ENCODE results near the gene CIDEA.
A peak's percentile ranks its signal among the peaks of the same experiment; 100 is the strongest.
"Not testable (repeated sequence)": the region's sequence is repeated elsewhere in the genome, so short reads cannot be mapped to it uniquely, and the experiment has no call there.

CIDEA gene

GRCh38 chr18:12239431-12239830 lies 14.7 kb upstream of the CIDEA start:
- no peak for DNase-seq (ENCODE audit: low read depth)

DNA sequence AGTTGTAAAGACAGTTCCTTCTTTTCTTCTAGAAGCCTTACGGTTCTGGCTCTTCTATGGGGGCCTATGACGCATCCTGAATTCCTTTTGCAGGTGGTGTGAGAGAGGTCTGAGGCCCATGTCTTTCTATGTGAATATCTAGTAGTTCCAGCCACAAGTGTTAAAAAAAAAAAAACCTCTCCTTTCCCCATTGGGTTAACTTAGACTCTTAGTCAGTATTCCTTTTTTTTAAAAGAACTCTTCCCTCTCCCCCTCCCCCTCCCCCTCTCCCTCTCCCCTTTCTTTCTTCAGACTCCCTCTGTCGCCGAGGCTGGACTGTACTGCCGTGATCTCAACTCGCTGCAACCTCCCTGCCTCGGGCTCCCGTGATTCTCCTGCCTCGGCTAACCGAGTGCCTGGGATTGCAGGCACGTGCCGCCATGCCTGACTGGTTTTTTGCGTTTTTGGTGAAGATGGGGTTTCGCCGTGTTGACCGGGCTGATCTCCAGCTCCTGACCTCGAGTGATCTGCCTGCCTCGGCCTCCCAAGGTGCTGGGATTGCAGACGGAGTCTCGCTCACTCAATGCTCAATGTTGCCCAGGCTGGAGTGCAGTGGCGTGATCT lies 11.4 kb upstream of the CIDEA start:
- DNase-seq (ENCODE audit: low read depth): no peak

- not testable (repeated sequence) for DNase-seq (ENCODE audit: low read depth)
Measured at GRCh38 chr18:12243272-12243671, 10.9 kb upstream of the CIDEA start.

- DNase-seq (ENCODE audit: low read depth): no peak
Measured at GRCh38 chr18:12245793-12246135, 8.4 kb upstream of the CIDEA start.

GRCh38 chr18:12246849-12247808 lies 7.0 kb upstream of the CIDEA start:
- DNase-seq (ENCODE audit: low read depth): no peak

- DNase-seq (ENCODE audit: low read depth): no peak
Measured at GRCh38 chr18:12247946-12248345, 6.2 kb upstream of the CIDEA start.

GRCh38 chr18:12248926-12249720 lies 5.0 kb upstream of the CIDEA start:
- no peak for DNase-seq (ENCODE audit: low read depth)

DNA sequence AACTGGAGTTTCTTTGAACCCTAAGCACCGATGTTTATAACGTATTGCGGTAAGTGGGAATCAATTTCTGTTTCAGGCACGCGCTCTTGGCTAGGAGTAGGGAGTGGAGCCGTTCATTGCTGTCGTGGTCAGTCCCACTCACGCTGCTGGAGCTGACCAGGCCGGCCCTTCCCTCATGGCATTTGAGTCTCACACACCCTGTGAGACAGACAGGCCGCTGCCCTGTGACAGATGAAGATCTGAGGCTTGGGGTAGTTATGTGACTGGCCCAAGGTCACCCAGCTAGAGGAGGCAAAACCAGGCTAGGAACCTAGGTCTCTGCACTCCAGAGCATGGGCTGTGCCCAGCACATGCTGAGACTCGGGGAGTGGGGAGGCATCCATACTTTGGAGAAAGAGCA lies 2.9 kb upstream of the CIDEA start:
- no peak for DNase-seq (ENCODE audit: low read depth)

DNA sequence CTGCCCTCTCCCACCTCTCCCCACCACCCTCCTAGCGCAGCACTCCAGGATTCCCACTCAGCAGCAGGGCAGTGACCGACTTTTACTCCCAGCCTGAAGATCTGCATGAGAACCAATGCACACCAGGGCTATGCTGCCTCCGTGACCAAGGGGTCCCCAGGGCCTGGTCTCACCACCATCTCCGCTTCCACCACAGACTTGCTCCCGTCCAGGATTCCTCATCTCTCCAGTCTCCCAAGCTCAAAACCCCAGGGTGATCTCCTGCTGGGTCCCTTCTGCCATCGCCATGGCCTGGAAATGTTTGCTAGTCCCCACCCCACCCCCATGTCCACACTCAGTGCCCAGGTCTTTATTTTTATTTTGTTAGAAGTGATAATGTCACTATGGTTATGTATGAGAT lies 2.1 kb upstream of the CIDEA start:
- DNase-seq (ENCODE audit: low read depth): no peak

DNA sequence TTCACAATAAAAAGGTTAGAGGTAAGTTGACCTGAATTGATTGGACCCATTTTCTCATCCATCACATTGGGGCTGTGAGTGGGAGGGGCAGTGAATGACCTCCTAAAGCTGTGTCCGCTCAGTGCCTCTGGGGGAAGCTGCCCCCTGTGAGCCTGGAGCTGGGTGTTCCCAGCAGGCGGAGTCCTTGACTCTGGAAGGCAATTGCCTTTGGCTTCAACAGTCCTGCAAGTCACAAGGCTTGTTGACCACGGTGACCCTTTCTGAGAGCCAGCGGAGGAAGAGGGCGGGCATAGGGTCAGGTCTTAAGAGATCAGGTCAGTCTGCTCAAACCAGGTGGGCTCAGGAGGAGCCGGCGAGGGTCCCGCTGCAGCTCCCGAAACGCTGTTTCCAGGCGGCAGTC lies 1.1 kb upstream of the CIDEA start:
- no peak for DNase-seq (ENCODE audit: low read depth)

DNA sequence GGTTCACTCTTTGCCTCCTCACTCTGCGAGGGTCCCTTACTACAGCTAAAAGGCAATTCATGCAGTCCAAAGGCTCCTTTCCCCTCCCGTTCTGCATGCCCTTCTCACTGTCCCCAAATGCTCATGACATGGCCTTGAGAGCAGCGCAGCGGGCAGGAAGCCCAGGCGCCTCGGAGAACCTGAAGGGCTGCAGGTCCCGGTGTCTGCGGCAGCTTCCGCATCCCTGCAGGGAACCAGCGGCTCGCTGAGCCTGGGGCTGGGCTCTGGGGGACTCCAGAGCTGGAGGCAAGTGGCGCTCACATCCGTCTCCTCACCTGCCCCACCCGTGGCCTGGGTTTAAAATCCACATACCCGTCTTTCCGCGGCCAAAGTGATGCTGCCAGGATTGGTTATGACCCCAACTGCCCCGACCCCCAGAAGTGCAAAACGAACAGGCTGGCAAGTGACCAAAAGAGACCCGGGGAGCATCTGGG lies 462 bp upstream of the CIDEA start:
- DNase-seq (ENCODE audit: low read depth): no peak

DNA sequence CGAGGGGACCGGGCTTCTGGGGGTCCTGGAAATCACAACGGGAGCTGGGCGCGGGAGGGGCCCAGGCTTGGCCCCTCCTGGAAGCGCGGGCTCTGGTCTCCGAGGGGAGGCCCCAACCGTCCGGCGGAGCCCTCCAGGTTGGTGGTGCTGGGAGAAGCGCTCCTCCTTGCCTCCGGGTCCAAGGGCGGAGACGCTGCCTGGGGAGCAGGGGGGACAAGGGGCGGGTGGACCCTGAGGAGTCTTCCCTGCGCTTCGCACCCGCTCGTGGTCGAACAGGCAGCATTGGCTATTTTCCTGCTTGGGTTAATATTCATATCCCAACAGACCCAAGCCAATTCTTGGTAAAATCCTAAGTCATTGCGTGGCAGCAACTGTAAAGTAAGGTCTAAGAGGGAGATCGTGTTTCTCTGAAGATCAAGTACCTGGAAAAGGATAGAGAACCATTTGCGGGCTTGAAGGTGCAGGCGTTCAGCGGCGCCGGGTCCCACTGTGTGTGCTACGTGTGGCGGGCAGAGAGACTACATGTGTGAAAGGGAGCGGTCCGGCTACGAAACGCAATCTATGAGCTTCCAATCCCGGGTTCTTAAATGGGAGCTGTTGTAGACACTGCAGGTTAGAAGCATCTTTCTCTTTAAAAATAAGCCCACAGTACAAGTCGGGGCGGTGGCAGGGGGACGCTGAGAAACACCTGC lies 805 bp downstream of the CIDEA start:
- DNase-seq (ENCODE audit: low read depth): no peak

GRCh38 chr18:12255626-12256026 lies 1.5 kb downstream of the CIDEA start:
- DNase-seq (ENCODE audit: low read depth): no peak

DNA sequence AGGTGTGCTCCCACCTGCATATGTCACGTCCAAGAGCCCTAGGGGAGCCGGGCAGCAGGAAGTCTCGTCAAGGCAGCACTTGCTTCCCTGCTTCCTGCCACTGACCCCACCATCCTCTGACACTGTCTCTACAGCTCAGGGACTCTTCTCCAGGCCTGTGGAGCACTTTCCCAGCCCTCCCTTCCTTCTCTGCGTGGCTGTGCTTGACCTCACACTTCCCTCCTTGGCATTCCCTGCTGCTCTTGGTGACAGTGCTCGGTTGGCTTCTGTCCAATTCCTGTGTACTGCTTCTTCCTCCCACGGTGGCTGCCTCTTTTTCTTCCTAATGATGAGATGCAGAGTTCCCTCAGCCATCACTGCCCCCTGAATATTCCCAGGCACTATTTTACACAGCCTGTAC lies 2.8 kb downstream of the CIDEA start:
- DNase-seq (ENCODE audit: low read depth): no peak

DNA sequence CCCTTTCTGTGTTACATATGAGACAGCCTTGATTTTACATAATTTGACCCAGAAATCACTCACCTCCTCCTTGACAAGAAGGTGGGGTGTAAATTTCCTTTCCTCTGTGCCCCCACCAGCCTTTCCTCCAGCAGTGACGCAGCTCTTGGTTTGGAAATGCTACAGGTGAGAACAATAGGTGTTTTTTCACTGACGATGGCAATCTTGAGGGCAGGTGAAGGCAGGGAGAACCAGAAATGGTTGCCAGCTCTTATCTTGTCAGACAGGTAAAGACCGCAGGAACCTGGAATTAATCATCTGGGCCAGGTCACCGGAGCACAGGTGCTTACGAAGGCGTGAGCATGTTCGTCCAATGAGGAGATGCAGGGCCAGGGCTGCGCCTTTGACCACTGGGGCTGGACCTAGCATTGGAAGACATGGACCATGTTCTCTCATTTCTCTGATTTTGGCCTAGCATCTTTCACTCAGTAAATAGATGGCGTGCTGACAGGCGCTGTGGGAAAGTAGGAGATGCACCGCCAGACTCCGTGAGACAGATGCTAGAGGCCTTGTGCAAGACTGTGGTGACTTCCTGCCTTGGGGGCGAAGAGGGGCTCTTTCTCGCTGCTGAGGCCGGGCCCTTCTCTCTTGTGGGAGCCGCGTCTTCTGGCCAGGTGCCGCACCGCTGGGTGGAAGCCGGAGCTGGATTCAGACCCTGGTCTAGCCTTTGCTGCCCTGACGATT lies 4.0 kb downstream of the CIDEA start:
- no peak for DNase-seq (ENCODE audit: low read depth)

- no peak for DNase-seq (ENCODE audit: low read depth)
Measured at GRCh38 chr18:12258719-12259705, 4.9 kb downstream of the CIDEA start.

- DNase-seq (ENCODE audit: low read depth): no peak
Measured at GRCh38 chr18:12262748-12263147, 8.6 kb downstream of the CIDEA start.

DNA sequence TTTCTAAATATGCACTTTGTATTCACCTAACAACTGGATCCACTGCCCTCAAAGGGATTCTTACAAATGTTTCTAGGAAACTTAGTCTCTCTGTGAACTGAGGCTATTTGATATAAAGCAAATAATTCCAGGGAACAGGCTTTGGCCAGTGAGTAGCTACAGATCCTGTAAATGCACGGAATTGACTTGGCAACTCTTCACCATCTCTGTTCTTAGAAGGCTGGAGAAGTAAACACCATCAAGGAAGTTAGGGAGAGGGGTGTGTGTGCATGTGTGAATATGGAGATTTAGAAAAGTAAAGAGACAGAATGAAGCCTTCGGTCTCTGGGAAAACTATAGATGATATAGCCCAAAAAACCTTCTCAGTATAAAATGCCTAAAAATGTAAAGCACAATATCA lies 10.7 kb downstream of the CIDEA start:
- no peak for DNase-seq (ENCODE audit: low read depth)

GRCh38 chr18:12271376-12272235 lies 17.4 kb downstream of the CIDEA start:
- DNase-seq (ENCODE audit: low read depth): peak; percentile 36

All from stimulated activated CD8-positive, alpha-beta memory T cell treated with anti-CD3 and anti-CD28 coated beads, Interleukin-15, amount 100 ng/mL, for 24 hours (primary cell).